Chondrocyte (in vitro differentiated cells): ENCODE results near the gene SRP68. TPM values are rescaled to one million over a fixed set of nuclear protein-coding genes. Genes with fewer than 3 reads are reported as not detected.

Experiments
- DNase-seq: peaks from one replicate; pipeline ENCODE4 v3.0.0; 2021; ENCODE audit warnings: mixed read lengths, low spot score
- H3K27ac Mint-ChIP-seq: one replicate; pipeline ENCODE4 v1.8.0; 2021; ENCODE audit warnings: mild to moderate bottlenecking, moderate library complexity, mixed read lengths; ENCODE audit not compliant: unreplicated experiment
- H3K27me3 Mint-ChIP-seq: 2 replicates; pipeline ENCODE4 v1.8.0; 2021; ENCODE audit warnings: low read depth, mixed read lengths
- H3K36me3 Mint-ChIP-seq: 2 replicates; pipeline ENCODE4 v1.8.0; 2021; ENCODE audit warnings: low read depth, mixed read lengths
- H3K4me1 Mint-ChIP-seq: 2 replicates; pipeline ENCODE4 v1.8.0; 2021; ENCODE audit warnings: low read depth, mild to moderate bottlenecking, mixed read lengths
- H3K4me3 Mint-ChIP-seq: one replicate; pipeline ENCODE4 v1.8.0; 2021; ENCODE audit warnings: mild to moderate bottlenecking, moderate library complexity, mixed read lengths; ENCODE audit not compliant: unreplicated experiment
- H3K9me3 Mint-ChIP-seq: 2 replicates; pipeline ENCODE4 v1.8.0; 2021; ENCODE audit warnings: low read depth, mixed read lengths
- CTCF ChIP-seq: fragments of 200-600 bp; sonication (generic); IDR thresholded peaks from 2 replicates; pipeline ENCODE4 v1.5.0; 2021; ENCODE audit warnings: antibody characterized with exemption, mild to moderate bottlenecking, moderate library complexity
- total RNA-seq: library from RNA; stranded (reverse); gene quantifications from 3 replicates; pipeline ENCODE4 v1.2.1, GENCODE V29; 2021

Gene SRP68
- total RNA-seq, 1 donor from 2014 or later: 63.0 TPM

- Mint-ChIP-seq H3K27ac (no peak overlapping the region), H3K36me3 (no peaks in the 10 kb centered on the region)
- DNase-seq: no peak
Measured at GRCh38 chr17:76014100-76014924, 58.0 kb downstream of the SRP68 start.

GRCh38 chr17:76013377-76013932 lies 58.9 kb downstream of the SRP68 start:
- peaks cover 2% of the 10 kb centered on the region for H3K36me3 Mint-ChIP-seq

More at GRCh38 chr17:76014100-76014924, 58.0 kb downstream of the SRP68 start:
- peaks cover 4% of the 10 kb centered on the region for H3K27me3 Mint-ChIP-seq
- peaks cover 5% of the 10 kb centered on the region for H3K4me1 Mint-ChIP-seq
- no peaks in the 10 kb centered on the region for H3K9me3 Mint-ChIP-seq
- peak; percentile 97 for TF ChIP-seq CTCF
- H3K4me3 Mint-ChIP-seq: no peak overlapping the region

GRCh38 chr17:76011951-76012350 lies 60.4 kb downstream of the SRP68 start:
- Mint-ChIP-seq H3K4me3 (no peak overlapping the region), H3K36me3 (peaks cover 2% of the 10 kb centered on the region), H3K27ac (no peak overlapping the region), H3K27me3 (peaks cover 5% of the 10 kb centered on the region), H3K4me1 (peaks cover 5% of the 10 kb centered on the region), H3K9me3 (no peaks in the 10 kb centered on the region)
- no peak for TF ChIP-seq CTCF
- DNase-seq: no peak

More at GRCh38 chr17:76013377-76013932, 58.9 kb downstream of the SRP68 start:
- no peak overlapping the region for H3K27ac Mint-ChIP-seq
- peaks cover 5% of the 10 kb centered on the region for H3K4me1 Mint-ChIP-seq
- no peak overlapping the region for H3K4me3 Mint-ChIP-seq
- DNase-seq: no peak
- peaks cover 5% of the 10 kb centered on the region for H3K27me3 Mint-ChIP-seq
- H3K9me3 Mint-ChIP-seq: no peaks in the 10 kb centered on the region
- TF ChIP-seq CTCF: no peak

- Mint-ChIP-seq H3K36me3 (peaks cover 3% of the 10 kb centered on the region), H3K4me1 (peaks cover 12% of the 10 kb centered on the region), H3K27ac (no peak overlapping the region)
Measured at GRCh38 chr17:76009969-76010661, 62.2 kb downstream of the SRP68 start.

More at GRCh38 chr17:76009969-76010661, 62.2 kb downstream of the SRP68 start:
- H3K9me3 Mint-ChIP-seq: no peaks in the 10 kb centered on the region
- H3K27me3 Mint-ChIP-seq: peaks cover 1% of the 10 kb centered on the region
- no peak for DNase-seq
- H3K4me3 Mint-ChIP-seq: no peak overlapping the region
- TF ChIP-seq CTCF: no peak
